OCI-LY3 (cell line): ENCODE results near the gene BRK1.
"Not testable (repeated sequence)": the region's sequence is repeated elsewhere in the genome, so short reads cannot be mapped to it uniquely, and the experiment has no call there.

Experiments
- H2AFZ ChIP-seq: fragments of 200-600, 300-600 bp; shearing (Covaris generic); 2 replicates; pipeline ENCODE4 v1.6.0; 2014; ENCODE audit warnings: antibody characterized with exemption, low read depth, low read length
- H3K27ac ChIP-seq: fragments of 200-600, 300-600 bp; sonication (generic); 2 replicates; pipeline ENCODE4 v1.5.1; 2014; ENCODE audit warnings: mild to moderate bottlenecking, low read length, moderate library complexity, mixed read lengths
- H3K27me3 ChIP-seq: fragments of 200-600, 300-600 bp; sonication (generic); 2 replicates; pipeline ENCODE4 v1.6.1; 2014; ENCODE audit warnings: low read depth, low read length, mixed read lengths
- H3K36me3 ChIP-seq: fragments of 200-600, 300-600 bp; sonication (generic); replicated peaks from 2 replicates; pipeline ENCODE3; 2014; ENCODE audit warnings: low read depth, low read length, mixed read lengths
- H3K4me1 ChIP-seq: fragments of 300-600, 200-600 bp; sonication (generic); 2 replicates; pipeline ENCODE4 v1.6.1; 2014; ENCODE audit warnings: low read length, mixed read lengths
- H3K4me2 ChIP-seq: fragments of 200-600, 300-600 bp; sonication (generic); 2 replicates; pipeline ENCODE4 v1.6.1; 2014; ENCODE audit warnings: low read length, mixed read lengths
- H3K4me3 ChIP-seq: fragments of 300-600, 200-600 bp; sonication (generic); 2 replicates; pipeline ENCODE4 v1.5.1; 2014; ENCODE audit warnings: antibody characterized with exemption, mild to moderate bottlenecking, low read length, moderate library complexity
- H3K79me2 ChIP-seq: fragments of 300-600, 200-600 bp; shearing (Covaris generic); 2 replicates; pipeline ENCODE4 v1.6.1; 2014; ENCODE audit warnings: mild to moderate bottlenecking, low read length, mixed read lengths
- H3K9ac ChIP-seq: fragments of 300-600, 200-600 bp; shearing (Covaris generic); 2 replicates; pipeline ENCODE4 v1.6.0; 2014; ENCODE audit warnings: mild to moderate bottlenecking, low read length, moderate library complexity
- H3K9me3 ChIP-seq: fragments of 200-600, 300-600 bp; shearing (Covaris generic); 2 replicates; pipeline ENCODE4 v1.6.1; 2014; ENCODE audit warnings: low read length, mixed read lengths; ENCODE audit not compliant: insufficient read depth
- H4K20me1 ChIP-seq: fragments of 200-600, 300-600 bp; sonication (generic); 2 replicates; pipeline ENCODE4 v1.6.1; 2016; ENCODE audit warnings: low read length, mixed read lengths; ENCODE audit not compliant: insufficient read depth
- EZH2phosphoT487 ChIP-seq: fragments of 200-600 bp; shearing (Covaris generic); IDR thresholded peaks from 2 replicates; pipeline ENCODE4 v1.6.1; 2018; ENCODE audit warnings: antibody characterized with exemption, mixed run types, low read depth
- TF ChIP-seq, protein P1 (sequence below): fragments of 200-600, 300-600 bp; sonication (generic); IDR thresholded peaks from 2 replicates; pipeline ENCODE4 v1.5.1; 2014; ENCODE audit warnings: antibody characterized with exemption, low read length, low read depth

Gene BRK1

GRCh38 chr3:10085738-10086137 is 29.7 kb upstream of the BRK1 start:
- no peak overlapping the region for H3K4me2 ChIP-seq
- peaks cover 55% of the 10 kb centered on the region for H3K36me3 ChIP-seq
- H3K27ac ChIP-seq, result no peak overlapping the region
- no peak overlapping the region for H3K9ac ChIP-seq
- H2AFZ ChIP-seq, result no peak overlapping the region
- H3K79me2 ChIP-seq, result no peaks in the 10 kb centered on the region
- no peaks in the 10 kb centered on the region for H3K27me3 ChIP-seq
- H3K4me3 ChIP-seq, result no peak overlapping the region
- no peaks in the 10 kb centered on the region for H3K9me3 ChIP-seq
- TF ChIP-seq, protein P1, sequence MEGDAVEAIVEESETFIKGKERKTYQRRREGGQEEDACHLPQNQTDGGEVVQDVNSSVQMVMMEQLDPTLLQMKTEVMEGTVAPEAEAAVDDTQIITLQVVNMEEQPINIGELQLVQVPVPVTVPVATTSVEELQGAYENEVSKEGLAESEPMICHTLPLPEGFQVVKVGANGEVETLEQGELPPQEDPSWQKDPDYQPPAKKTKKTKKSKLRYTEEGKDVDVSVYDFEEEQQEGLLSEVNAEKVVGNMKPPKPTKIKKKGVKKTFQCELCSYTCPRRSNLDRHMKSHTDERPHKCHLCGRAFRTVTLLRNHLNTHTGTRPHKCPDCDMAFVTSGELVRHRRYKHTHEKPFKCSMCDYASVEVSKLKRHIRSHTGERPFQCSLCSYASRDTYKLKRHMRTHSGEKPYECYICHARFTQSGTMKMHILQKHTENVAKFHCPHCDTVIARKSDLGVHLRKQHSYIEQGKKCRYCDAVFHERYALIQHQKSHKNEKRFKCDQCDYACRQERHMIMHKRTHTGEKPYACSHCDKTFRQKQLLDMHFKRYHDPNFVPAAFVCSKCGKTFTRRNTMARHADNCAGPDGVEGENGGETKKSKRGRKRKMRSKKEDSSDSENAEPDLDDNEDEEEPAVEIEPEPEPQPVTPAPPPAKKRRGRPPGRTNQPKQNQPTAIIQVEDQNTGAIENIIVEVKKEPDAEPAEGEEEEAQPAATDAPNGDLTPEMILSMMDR, result no peak
- no peak for TF ChIP-seq EZH2phosphoT487
- H3K4me1 ChIP-seq, result no peaks in the 10 kb centered on the region
- no peaks in the 10 kb centered on the region for H4K20me1 ChIP-seq

- H3K36me3 ChIP-seq, result peaks cover 46% of the 10 kb centered on the region
- no peaks in the 10 kb centered on the region for H3K9me3 ChIP-seq
- H4K20me1 ChIP-seq, result no peaks in the 10 kb centered on the region
- H3K27ac ChIP-seq, result no peak overlapping the region
- no peak overlapping the region for H3K4me2 ChIP-seq
- no peak for TF ChIP-seq EZH2phosphoT487
- TF ChIP-seq, protein P1, result no peak
- no peaks in the 10 kb centered on the region for H3K4me1 ChIP-seq
- H3K79me2 ChIP-seq, result no peaks in the 10 kb centered on the region
- H3K9ac ChIP-seq, result no peak overlapping the region
- no peak overlapping the region for H3K4me3 ChIP-seq
- no peak overlapping the region for H2AFZ ChIP-seq
- no peaks in the 10 kb centered on the region for H3K27me3 ChIP-seq
Measured at GRCh38 chr3:10088256-10088655, 27.2 kb upstream of the BRK1 start.

DNA sequence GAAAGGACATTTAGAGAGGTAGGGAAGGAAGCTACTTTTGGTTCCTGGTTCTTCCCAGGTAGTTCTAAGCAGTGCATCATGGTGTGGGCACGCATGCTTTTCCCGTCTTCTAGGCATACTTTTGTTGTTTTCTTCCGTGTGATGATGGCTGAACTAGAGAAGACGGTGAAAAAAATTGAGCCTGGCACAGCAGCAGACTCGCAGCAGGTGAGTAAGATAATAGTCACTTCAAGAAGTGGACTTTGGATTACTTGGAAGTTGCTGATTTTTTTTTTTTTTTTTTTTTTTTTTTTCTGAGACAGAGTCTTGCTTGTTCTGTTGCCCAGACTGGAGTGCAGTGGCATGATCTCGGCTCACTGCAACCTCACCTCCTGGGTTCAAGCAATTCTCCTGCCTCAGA is 25.3 kb upstream of the BRK1 start:
- Histone ChIP-seq H3K4me2 (no peak overlapping the region), H2AFZ (no peak overlapping the region), H3K79me2 (no peaks in the 10 kb centered on the region), H4K20me1 (no peaks in the 10 kb centered on the region), H3K4me3 (no peak overlapping the region), H3K27me3 (no peaks in the 10 kb centered on the region), H3K27ac (no peak overlapping the region), H3K4me1 (no peaks in the 10 kb centered on the region), H3K9ac (no peak overlapping the region), H3K9me3 (no peaks in the 10 kb centered on the region), H3K36me3 (peaks cover 53% of the 10 kb centered on the region)
- TF ChIP-seq, protein P1, result no peak
- no peak for TF ChIP-seq EZH2phosphoT487

DNA sequence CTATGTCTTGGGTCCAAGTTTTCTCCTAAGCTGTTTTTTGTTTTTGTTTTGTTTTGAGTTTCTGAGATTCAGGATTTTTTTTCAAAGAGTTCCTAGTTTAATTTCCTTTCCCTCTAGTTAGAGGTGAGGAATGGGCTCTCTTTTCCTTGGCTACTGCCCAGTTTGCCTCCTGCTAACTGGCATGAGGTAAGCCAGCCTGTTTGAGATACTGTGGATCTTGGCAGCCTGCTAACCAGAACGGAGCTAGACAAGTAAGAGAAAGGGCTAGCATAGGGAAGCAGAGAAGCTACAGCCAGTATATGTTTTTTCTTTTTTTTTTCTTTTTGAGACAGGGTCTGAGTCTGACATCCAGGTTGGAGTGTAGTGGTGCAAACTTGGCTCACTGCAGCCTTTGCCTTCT is 24.7 kb upstream of the BRK1 start:
- peaks cover 55% of the 10 kb centered on the region for H3K36me3 ChIP-seq
- H3K27ac ChIP-seq, H3K27me3 ChIP-seq, H3K4me1 ChIP-seq, H3K9ac ChIP-seq, H3K4me2 ChIP-seq, H3K79me2 ChIP-seq, H2AFZ ChIP-seq, H4K20me1 ChIP-seq, H3K9me3 ChIP-seq, H3K4me3 ChIP-seq: not testable (repeated sequence)

GRCh38 chr3:10091387-10091786 is 24.1 kb upstream of the BRK1 start:
- H3K4me2 ChIP-seq, H3K9me3 ChIP-seq, H3K27ac ChIP-seq, H3K27me3 ChIP-seq, H4K20me1 ChIP-seq, H3K4me1 ChIP-seq, H3K9ac ChIP-seq, H2AFZ ChIP-seq, H3K79me2 ChIP-seq, H3K4me3 ChIP-seq: not testable (repeated sequence)
- peaks cover 54% of the 10 kb centered on the region for H3K36me3 ChIP-seq
